Spleen (tissue), 7 donors: Measurements from ENCODE around the gene TNFRSF25.
A peak's percentile ranks its signal among the peaks of the same experiment; 100 is the strongest.

Experiments
- CTCF ChIP-seq, 11 experiments: fragments of 200-600 bp in 7 of 11; fragments of 450-650 bp in 4 of 11; sonication (generic) in 4 of 11; IDR thresholded peaks in 8 of 11; conservative IDR thresholded peaks in 3 of 11; 1 replicate in 7 of 11; 2 replicates in 4 of 11; pipeline versions ENCODE4 v1.4.0 to v1.8.0; 2016 to 2021; ENCODE audit warnings: antibody characterized with exemption in 11 of 11, inconsistent platforms in 4 of 11, mild to moderate bottlenecking in 1 of 11
- POLR2A ChIP-seq, 3 donors: fragments of 450-650 bp; IDR thresholded peaks; one replicate each; pipeline ENCODE4 v1.5.1; 2017; ENCODE audit warnings: antibody characterized with exemption in 3 of 3, mild to moderate bottlenecking in 1 of 3
- POLR2AphosphoS5 ChIP-seq, 3 donors: sonication (generic); formaldehyde crosslinking; IDR thresholded peaks; one replicate each; pipeline ENCODE4 v1.5.1; 2017; ENCODE audit warnings: antibody characterized with exemption in 3 of 3
- donor health status: DM: no; HTN: no; CAD: no; lungs with moderate emphysema.
- donor health status: DM: no; HTN: no; CAD: no.
- donor health status: DM: no; HTN: no; CAD: no.

- no peak for TF ChIP-seq CTCF (IDR thresholded peaks at IDR 0.05 in 8 of 11, conservative IDR thresholded peaks at IDR 0.05 in 3 of 11)
- TF ChIP-seq POLR2A (IDR thresholded peaks at IDR 0.05): no peak
- TF ChIP-seq POLR2AphosphoS5 (IDR thresholded peaks at IDR 0.05): peak in 1 of 3 donors; percentile 43
Measured at GRCh38 chr1:6491966-6492365, 26.0 kb upstream of the TNFRSF25 start.
